RCC 7860 (cell line): ENCODE results near the gene SLC2A11.
"Not testable (repeated sequence)": the region's sequence is repeated elsewhere in the genome, so short reads cannot be mapped to it uniquely, and the experiment has no call there.

Experiments used
- DNase-seq: peaks from one replicate; pipeline ENCODE4 v3.0.0-alpha.2; 2015; ENCODE audit warnings: low spot score
- FAIRE-seq: peaks from 2 replicates; lab custom pipeline; 2012; peaks lifted over from hg19 to GRCh38; lab: Jason Lieb, UNC

The SLC2A11 gene

GRCh38 chr22:23903328-23903971, 45.8 kb downstream of the SLC2A11 start:
- DNase-seq = no peak

GRCh38 chr22:23904573-23905254, 47.0 kb downstream of the SLC2A11 start:
- no peak for FAIRE-seq
- DNase-seq = no peak

More at GRCh38 chr22:23903328-23903971, 45.8 kb downstream of the SLC2A11 start:
- FAIRE-seq = no peak

GRCh38 chr22:23906641-23907040, 49.0 kb downstream of the SLC2A11 start:
- DNase-seq (no peak), FAIRE-seq (no peak)

GRCh38 chr22:23907423-23907822, 49.7 kb downstream of the SLC2A11 start:
- not testable (repeated sequence) for DNase-seq, FAIRE-seq

- DNase-seq (no peak), FAIRE-seq (no peak)
These were observed 51.0 kb downstream of the SLC2A11 start for GRCh38 chr22:23908587-23909205.

GRCh38 chr22:23909296-23909898, 51.7 kb downstream of the SLC2A11 start:
- DNase-seq (no peak), FAIRE-seq (no peak)

GRCh38 chr22:23910496-23911190, 53.0 kb downstream of the SLC2A11 start:
- FAIRE-seq = no peak

GRCh38 chr22:23911318-23911980, 53.8 kb downstream of the SLC2A11 start:
- FAIRE-seq (no peak), DNase-seq (no peak)

More at GRCh38 chr22:23910496-23911190, 53.0 kb downstream of the SLC2A11 start:
- no peak for DNase-seq

- no peak for DNase-seq
- FAIRE-seq = no peak
These were observed 54.7 kb downstream of the SLC2A11 start for GRCh38 chr22:23912293-23912903.

GRCh38 chr22:23913306-23913660, 55.6 kb downstream of the SLC2A11 start:
- no peak for FAIRE-seq

GRCh38 chr22:23913661-23914353, 56.1 kb downstream of the SLC2A11 start:
- DNase-seq (peak; percentile 92), FAIRE-seq (peak; percentile 86)

More at GRCh38 chr22:23913306-23913660, 55.6 kb downstream of the SLC2A11 start:
- no peak for DNase-seq

- no peak for DNase-seq
- FAIRE-seq = no peak
These were observed 57.6 kb downstream of the SLC2A11 start for GRCh38 chr22:23915290-23915689.

GRCh38 chr22:23920267-23920611, 62.6 kb downstream of the SLC2A11 start:
- DNase-seq, FAIRE-seq: not testable (repeated sequence)

- not testable (repeated sequence) for DNase-seq, FAIRE-seq
These were observed 64.0 kb downstream of the SLC2A11 start for GRCh38 chr22:23921586-23922201.

GRCh38 chr22:23922921-23923320, 65.2 kb downstream of the SLC2A11 start:
- no peak for FAIRE-seq
- no peak for DNase-seq

GRCh38 chr22:23925020-23925606, 67.4 kb downstream of the SLC2A11 start:
- DNase-seq (no peak), FAIRE-seq (no peak)

GRCh38 chr22:23926561-23926960, 68.9 kb downstream of the SLC2A11 start:
- FAIRE-seq (no peak), DNase-seq (no peak)
